ENCODE results near the gene CDK8.
"Not testable (repeated sequence)": the region's sequence is repeated elsewhere in the genome, so short reads cannot be mapped to it uniquely, and the experiment has no call there.

CDK8 gene

GRCh38 chr13:26310003-26310402, 56.1 kb downstream of the CDK8 start:
- Histone ChIP-seq H3K4me3 (ENCODE audit: insufficient read depth, low read length, poor library complexity, severe bottlenecking) (no peak overlapping the region), H4K20me1 (ENCODE audit: low read depth, low read length) (peaks cover 8% of the 10 kb centered on the region; the same call in 1 of the 2 replicates), H3F3A (ENCODE audit: insufficient read depth) (no peaks in the 10 kb centered on the region), H3K4me2 (ENCODE audit: low read depth, low read length, poor library complexity, severe bottlenecking) (no peak overlapping the region), H2AFZ (ENCODE audit: low read depth, low read length, severe bottlenecking) (no peak overlapping the region), H3K9ac (ENCODE audit: low read length) (no peak overlapping the region), H3K79me2 (ENCODE audit: insufficient read depth, low read length) (peaks cover 49% of the 10 kb centered on the region), H3K9me2 (replicated peaks; ENCODE audit: insufficient read depth, low read length) (no peaks in the 10 kb centered on the region), H3K27me3 (ENCODE audit: low read length) (no peaks in the 10 kb centered on the region), H3K27ac (ENCODE audit: low read depth, low read length) (no peak overlapping the region), H3K9me3 (ENCODE audit: insufficient read depth, low read length) (no peaks in the 10 kb centered on the region), H3K36me3 (ENCODE audit: low read length) (no peaks in the 10 kb centered on the region)
- TF ChIP-seq EZH2phosphoT487 (conservative IDR thresholded peaks at IDR 0.05; ENCODE audit: low read length) (no peak), CTCF (IDR thresholded peaks at IDR 0.05; ENCODE audit: insufficient read depth, low read length, poor library complexity, severe bottlenecking) (no peak)

- H3K27me3 ChIP-seq (ENCODE audit: low read length) = no peaks in the 10 kb centered on the region
- peaks cover 49% of the 10 kb centered on the region for H3K79me2 ChIP-seq (ENCODE audit: insufficient read depth, low read length)
- TF ChIP-seq CTCF (IDR thresholded peaks at IDR 0.05; ENCODE audit: insufficient read depth, low read length, poor library complexity, severe bottlenecking) (no peak), EZH2phosphoT487 (conservative IDR thresholded peaks at IDR 0.05; ENCODE audit: low read length) (no peak)
- peaks cover 9% of the 10 kb centered on the region; the same call in 1 of the 2 replicates for H4K20me1 ChIP-seq (ENCODE audit: low read depth, low read length)
- H3K27ac ChIP-seq (ENCODE audit: low read depth, low read length) = no peak overlapping the region
- H3K9ac ChIP-seq (ENCODE audit: low read length) = no peak overlapping the region
- no peak overlapping the region for H3K4me2 ChIP-seq (ENCODE audit: low read depth, low read length, poor library complexity, severe bottlenecking)
- no peak overlapping the region for H2AFZ ChIP-seq (ENCODE audit: low read depth, low read length, severe bottlenecking)
- H3K9me2 ChIP-seq (replicated peaks; ENCODE audit: insufficient read depth, low read length) = no peaks in the 10 kb centered on the region
- no peaks in the 10 kb centered on the region for H3K9me3 ChIP-seq (ENCODE audit: insufficient read depth, low read length)
- no peaks in the 10 kb centered on the region for H3F3A ChIP-seq (ENCODE audit: insufficient read depth)
- no peaks in the 10 kb centered on the region for H3K36me3 ChIP-seq (ENCODE audit: low read length)
- no peak overlapping the region for H3K4me3 ChIP-seq (ENCODE audit: insufficient read depth, low read length, poor library complexity, severe bottlenecking)
These were observed 56.5 kb downstream of the CDK8 start for GRCh38 chr13:26310470-26310869.

GRCh38 chr13:26312019-26312418, 58.1 kb downstream of the CDK8 start:
- not testable (repeated sequence) for H3K27ac ChIP-seq (ENCODE audit: low read depth, low read length); H3F3A ChIP-seq (ENCODE audit: insufficient read depth); H3K27me3 ChIP-seq (ENCODE audit: low read length); H3K9ac ChIP-seq (ENCODE audit: low read length); H3K4me3 ChIP-seq (ENCODE audit: insufficient read depth, low read length, poor library complexity, severe bottlenecking); H3K9me2 ChIP-seq (replicated peaks; ENCODE audit: insufficient read depth, low read length); H3K9me3 ChIP-seq (ENCODE audit: insufficient read depth, low read length); H3K4me2 ChIP-seq (ENCODE audit: low read depth, low read length, poor library complexity, severe bottlenecking); H3K36me3 ChIP-seq (ENCODE audit: low read length); H2AFZ ChIP-seq (ENCODE audit: low read depth, low read length, severe bottlenecking)
- H3K79me2 ChIP-seq (ENCODE audit: insufficient read depth, low read length) = peaks cover 57% of the 10 kb centered on the region
- H4K20me1 ChIP-seq (ENCODE audit: low read depth, low read length) = peaks cover 14% of the 10 kb centered on the region; the same call in 1 of the 2 replicates

- H2AFZ ChIP-seq (ENCODE audit: low read depth, low read length, severe bottlenecking); H3F3A ChIP-seq (ENCODE audit: insufficient read depth); H3K9me3 ChIP-seq (ENCODE audit: insufficient read depth, low read length); H3K4me2 ChIP-seq (ENCODE audit: low read depth, low read length, poor library complexity, severe bottlenecking); H3K27me3 ChIP-seq (ENCODE audit: low read length); H3K9ac ChIP-seq (ENCODE audit: low read length); H3K27ac ChIP-seq (ENCODE audit: low read depth, low read length); H3K4me3 ChIP-seq (ENCODE audit: insufficient read depth, low read length, poor library complexity, severe bottlenecking); H3K36me3 ChIP-seq (ENCODE audit: low read length); H3K9me2 ChIP-seq (replicated peaks; ENCODE audit: insufficient read depth, low read length): not testable (repeated sequence)
- H4K20me1 ChIP-seq (ENCODE audit: low read depth, low read length) = peaks cover 17% of the 10 kb centered on the region; the same call in 1 of the 2 replicates
- H3K79me2 ChIP-seq (ENCODE audit: insufficient read depth, low read length) = peaks cover 38% of the 10 kb centered on the region
These were observed 62.2 kb downstream of the CDK8 start for GRCh38 chr13:26316095-26316494.
